Measurements from ENCODE around the gene NEO1.
A peak's percentile ranks its signal among the peaks of the same experiment; 100 is the strongest.

NEO1 gene, protein sequence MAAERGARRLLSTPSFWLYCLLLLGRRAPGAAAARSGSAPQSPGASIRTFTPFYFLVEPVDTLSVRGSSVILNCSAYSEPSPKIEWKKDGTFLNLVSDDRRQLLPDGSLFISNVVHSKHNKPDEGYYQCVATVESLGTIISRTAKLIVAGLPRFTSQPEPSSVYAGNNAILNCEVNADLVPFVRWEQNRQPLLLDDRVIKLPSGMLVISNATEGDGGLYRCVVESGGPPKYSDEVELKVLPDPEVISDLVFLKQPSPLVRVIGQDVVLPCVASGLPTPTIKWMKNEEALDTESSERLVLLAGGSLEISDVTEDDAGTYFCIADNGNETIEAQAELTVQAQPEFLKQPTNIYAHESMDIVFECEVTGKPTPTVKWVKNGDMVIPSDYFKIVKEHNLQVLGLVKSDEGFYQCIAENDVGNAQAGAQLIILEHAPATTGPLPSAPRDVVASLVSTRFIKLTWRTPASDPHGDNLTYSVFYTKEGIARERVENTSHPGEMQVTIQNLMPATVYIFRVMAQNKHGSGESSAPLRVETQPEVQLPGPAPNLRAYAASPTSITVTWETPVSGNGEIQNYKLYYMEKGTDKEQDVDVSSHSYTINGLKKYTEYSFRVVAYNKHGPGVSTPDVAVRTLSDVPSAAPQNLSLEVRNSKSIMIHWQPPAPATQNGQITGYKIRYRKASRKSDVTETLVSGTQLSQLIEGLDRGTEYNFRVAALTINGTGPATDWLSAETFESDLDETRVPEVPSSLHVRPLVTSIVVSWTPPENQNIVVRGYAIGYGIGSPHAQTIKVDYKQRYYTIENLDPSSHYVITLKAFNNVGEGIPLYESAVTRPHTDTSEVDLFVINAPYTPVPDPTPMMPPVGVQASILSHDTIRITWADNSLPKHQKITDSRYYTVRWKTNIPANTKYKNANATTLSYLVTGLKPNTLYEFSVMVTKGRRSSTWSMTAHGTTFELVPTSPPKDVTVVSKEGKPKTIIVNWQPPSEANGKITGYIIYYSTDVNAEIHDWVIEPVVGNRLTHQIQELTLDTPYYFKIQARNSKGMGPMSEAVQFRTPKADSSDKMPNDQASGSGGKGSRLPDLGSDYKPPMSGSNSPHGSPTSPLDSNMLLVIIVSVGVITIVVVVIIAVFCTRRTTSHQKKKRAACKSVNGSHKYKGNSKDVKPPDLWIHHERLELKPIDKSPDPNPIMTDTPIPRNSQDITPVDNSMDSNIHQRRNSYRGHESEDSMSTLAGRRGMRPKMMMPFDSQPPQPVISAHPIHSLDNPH (N-terminal part only)

GRCh38 chr15:73051807-73052652 is at the start of gene NEO1:
Gene NEO1, plus strand, starts transcription at chr15:73052463. Its CDS starts 213 bp downstream, at chr15:73052676.
- peak; percentile 75 for DNase-seq (ENCODE audit: low spot score)
- TF ChIP-seq, protein P1, sequence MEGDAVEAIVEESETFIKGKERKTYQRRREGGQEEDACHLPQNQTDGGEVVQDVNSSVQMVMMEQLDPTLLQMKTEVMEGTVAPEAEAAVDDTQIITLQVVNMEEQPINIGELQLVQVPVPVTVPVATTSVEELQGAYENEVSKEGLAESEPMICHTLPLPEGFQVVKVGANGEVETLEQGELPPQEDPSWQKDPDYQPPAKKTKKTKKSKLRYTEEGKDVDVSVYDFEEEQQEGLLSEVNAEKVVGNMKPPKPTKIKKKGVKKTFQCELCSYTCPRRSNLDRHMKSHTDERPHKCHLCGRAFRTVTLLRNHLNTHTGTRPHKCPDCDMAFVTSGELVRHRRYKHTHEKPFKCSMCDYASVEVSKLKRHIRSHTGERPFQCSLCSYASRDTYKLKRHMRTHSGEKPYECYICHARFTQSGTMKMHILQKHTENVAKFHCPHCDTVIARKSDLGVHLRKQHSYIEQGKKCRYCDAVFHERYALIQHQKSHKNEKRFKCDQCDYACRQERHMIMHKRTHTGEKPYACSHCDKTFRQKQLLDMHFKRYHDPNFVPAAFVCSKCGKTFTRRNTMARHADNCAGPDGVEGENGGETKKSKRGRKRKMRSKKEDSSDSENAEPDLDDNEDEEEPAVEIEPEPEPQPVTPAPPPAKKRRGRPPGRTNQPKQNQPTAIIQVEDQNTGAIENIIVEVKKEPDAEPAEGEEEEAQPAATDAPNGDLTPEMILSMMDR (IDR thresholded peaks at IDR 0.05; ENCODE audit: extremely low read depth, insufficient read depth, missing control alignments), result no peak
- in situ Hi-C loops (cut with MboI; ENCODE audit: low pct_unique_long_range_greater_than_20kb, low sequenced_read_pairs, unreplicated experiment), result no loop called here

DNA sequence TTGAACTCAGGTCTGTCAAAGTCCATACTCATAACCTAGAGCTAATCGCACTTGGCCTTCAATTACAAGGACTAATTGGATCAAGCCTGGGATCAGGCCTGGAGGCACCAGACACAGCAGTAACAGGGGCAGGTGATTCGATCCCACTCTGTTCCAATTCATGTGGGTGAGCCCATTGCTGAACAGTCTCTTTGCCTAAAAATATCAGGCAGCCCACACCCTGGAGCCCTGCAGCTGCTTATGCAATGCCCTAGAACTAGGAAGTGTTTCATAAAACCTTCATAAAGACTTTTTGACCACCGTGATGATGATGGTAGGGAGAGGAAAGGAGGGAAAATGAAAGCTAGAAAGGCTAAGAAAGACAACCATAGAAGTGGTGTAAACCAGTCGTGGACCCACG is 47.8 kb upstream of the NEO1 start:
- in situ Hi-C loops (cut with MboI; ENCODE audit: low pct_unique_long_range_greater_than_20kb, low sequenced_read_pairs, unreplicated experiment), result no loop called here
- TF ChIP-seq, protein P1 (IDR thresholded peaks at IDR 0.05; ENCODE audit: extremely low read depth, insufficient read depth, missing control alignments), result no peak
- DNase-seq (ENCODE audit: low spot score), result no peak

- DNase-seq (ENCODE audit: low spot score), result no peak
- in situ Hi-C loops (cut with MboI; ENCODE audit: low pct_unique_long_range_greater_than_20kb, low sequenced_read_pairs, unreplicated experiment), result no loop called here
- TF ChIP-seq, protein P1 (IDR thresholded peaks at IDR 0.05; ENCODE audit: extremely low read depth, insufficient read depth, missing control alignments), result no peak
These were observed 47.2 kb upstream of the NEO1 start for GRCh38 chr15:73005032-73005431.

DNA sequence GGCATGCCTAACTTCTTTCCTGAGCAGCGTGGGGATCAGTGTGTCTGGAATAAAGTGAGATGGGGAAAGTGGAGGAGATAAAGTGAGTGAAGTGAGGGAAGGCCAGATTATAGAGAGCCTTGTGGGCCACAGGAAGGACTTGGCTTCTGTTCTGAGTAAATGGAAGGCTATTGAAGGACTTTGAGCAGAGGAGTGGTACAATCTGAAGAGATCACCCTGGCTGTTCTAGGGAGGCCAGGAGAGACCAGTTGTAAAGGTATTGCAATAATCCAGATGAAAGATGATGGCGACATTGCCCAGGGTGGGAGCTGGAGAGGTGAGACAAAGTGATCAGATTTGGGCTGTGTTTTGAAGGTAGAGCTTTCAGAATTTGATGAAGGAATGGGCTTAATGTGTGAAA is 46.8 kb upstream of the NEO1 start:
- no peak for DNase-seq (ENCODE audit: low spot score)
- TF ChIP-seq, protein P1 (IDR thresholded peaks at IDR 0.05; ENCODE audit: extremely low read depth, insufficient read depth, missing control alignments), result no peak
- in situ Hi-C loops (cut with MboI; ENCODE audit: low pct_unique_long_range_greater_than_20kb, low sequenced_read_pairs, unreplicated experiment), result no loop called here

- DNase-seq (ENCODE audit: low spot score), result no peak
- in situ Hi-C loops (cut with MboI; ENCODE audit: low pct_unique_long_range_greater_than_20kb, low sequenced_read_pairs, unreplicated experiment), result no loop called here
- TF ChIP-seq, protein P1 (IDR thresholded peaks at IDR 0.05; ENCODE audit: extremely low read depth, insufficient read depth, missing control alignments), result no peak
These were observed 45.7 kb upstream of the NEO1 start for GRCh38 chr15:73006523-73006922.
